Activated T-cell treated with anti-CD3 and anti-CD28 coated beads for 4 hours (primary cell): ENCODE data around the gene ZNF511.

Experiments
- DNase-seq: peaks from one replicate; pipeline ENCODE4 v3.0.0-alpha.2; 2020

ZNF511 gene

DNA sequence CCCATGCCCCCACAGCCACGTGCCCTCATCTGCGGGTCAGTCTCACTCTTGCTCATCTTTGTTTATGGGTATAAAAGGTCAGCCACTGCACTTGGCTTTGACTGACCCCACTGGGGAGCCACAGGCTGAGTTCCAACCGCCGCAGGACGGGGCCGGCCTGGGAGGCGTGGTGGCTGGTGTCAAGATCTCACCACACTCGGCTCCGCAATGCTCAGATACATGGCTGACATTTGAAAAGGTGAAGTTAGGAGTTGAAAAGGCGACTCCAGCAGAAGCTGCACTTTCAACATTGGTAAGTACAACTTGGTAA lies 14.9 kb upstream of the ZNF511 start:
- no peak for DNase-seq

DNA sequence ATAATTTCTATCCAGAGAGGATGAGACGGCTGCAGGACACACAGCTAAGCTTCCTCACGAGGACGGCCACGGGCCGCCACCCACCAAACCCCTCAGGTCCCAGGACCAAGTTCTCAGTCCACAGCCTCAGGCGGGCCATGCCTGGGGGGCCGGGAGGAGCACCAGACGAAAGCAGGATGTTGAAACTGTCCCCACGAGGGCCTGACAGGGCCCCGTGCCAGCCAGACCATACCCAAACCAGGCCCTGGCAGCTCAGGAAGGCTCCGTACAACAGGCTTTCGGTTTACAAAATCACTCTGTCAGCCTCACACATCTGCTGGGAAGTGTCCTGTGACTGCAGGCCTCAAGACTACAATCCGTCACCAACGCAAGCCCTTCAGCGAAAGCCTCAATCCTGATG lies 14.5 kb upstream of the ZNF511 start:
- no peak for DNase-seq

DNA sequence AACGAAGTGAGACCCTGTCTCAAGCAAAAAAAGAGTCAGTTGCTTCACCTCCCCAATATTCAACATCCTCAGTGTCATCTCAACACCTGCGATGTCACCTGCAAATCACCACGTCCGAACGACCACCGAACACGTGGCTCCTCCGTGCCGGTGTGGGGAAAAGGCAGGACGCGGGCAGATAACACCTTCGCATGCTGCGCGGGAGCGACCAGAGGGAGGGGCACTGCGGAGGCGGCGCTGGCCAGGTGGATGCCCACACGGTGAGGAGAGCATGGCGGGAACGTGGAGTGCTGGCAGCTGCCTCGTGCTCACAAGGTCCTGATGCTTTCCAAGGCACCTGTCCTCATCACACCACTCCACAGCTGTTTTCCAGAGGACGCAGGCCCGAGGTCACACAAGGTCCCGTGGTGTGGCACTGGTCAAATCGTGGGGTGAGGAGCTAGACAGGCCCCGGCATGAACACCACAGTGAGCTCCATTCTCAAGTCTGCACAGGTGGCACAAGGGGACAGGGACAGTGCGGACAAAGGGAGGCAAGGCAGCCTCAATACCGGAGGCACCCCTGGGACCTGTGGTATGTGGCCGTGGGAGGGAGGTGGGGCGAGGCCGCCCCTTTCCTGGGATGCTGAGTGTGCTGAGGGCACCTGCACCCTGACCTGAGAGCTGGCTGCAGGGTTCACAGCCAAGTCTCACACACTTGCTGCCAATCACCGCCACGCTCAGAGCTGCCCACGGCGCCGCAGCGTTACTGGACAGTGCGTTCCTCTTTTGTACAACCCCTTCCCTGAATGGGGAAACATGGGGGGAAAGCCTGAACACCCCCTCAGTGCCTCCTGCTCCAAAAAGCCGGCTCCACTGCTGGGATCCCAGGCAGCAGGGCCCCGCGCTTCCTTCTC lies 13.0 kb upstream of the ZNF511 start:
- DNase-seq: no peak

DNA sequence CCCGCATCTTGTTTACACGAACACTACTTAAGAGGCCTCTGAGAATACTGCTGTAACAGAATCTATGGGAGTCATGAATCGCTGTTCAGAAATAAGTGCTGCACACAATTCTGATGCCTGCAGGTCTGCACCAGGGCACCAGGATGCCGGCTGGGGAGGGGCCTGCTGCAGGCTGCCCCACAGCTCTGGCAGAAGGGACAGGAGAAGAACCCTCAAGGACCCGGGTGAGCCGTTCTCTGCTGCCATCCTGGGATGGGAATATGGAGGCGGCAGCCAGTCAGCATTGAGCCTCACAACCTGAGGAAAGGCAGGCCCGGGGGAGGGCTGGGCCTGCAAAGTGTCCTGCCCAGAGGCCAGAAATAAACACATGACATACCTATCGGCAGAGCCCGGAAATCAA lies 11.2 kb upstream of the ZNF511 start:
- DNase-seq: no peak

DNA sequence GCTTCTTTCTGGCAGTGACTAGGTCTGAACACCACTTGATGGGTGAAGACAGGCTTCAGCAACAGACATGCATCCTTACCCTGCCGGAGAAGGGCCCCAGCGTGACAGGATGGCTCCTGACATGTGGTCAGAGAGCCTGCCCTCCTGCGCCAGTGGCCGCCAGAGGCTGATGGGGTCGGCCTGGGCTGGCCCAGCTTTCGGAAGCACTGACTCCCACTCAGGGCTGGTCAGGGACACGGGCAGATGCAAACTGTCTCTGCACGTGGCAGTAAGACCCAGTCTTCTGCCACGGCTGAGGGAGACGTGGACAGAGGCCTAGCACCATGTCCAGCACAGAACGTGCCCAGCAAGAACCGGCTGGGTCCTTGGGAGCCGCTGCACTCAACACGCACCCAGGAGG lies 10.2 kb upstream of the ZNF511 start:
- DNase-seq: no peak

DNA sequence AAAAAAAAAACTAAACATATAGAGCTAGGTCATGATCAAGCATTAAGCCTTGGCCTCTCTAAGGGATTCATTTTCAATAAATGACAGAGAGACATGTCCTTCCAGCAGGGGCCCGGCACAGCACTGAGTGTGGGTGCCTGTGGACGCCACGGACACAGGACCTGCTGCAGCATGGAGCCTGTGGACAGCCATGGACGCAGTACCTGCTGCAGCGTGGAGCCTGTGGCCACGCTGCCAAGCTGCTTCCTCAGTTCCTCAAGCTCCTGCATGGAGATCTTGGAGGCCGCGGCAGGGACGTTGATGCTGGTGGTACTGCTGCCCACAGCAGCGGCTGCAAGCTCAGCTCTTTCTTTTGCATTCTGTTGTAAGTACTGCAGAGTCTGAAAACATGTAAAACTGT lies 9.5 kb upstream of the ZNF511 start:
- DNase-seq: no peak

DNA sequence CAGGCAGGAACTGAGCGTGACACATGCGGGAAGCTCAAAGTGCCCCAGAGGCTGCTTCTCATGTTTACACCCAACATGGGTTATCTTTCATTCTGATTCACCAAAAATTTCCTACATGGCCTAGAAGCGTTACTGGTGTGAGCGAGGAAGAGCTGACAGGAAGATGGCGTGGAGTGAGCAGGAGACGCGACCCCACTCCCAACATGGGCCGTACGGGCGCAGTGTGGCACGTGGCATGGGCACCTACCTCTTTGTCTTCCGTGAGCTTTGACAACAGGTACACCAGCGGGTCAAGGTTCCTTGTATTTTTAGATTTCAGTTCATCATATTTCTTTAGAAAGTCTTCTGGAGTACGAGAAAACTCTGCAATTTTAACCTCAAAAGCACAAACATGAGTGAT lies 9.0 kb upstream of the ZNF511 start:
- no peak for DNase-seq

DNA sequence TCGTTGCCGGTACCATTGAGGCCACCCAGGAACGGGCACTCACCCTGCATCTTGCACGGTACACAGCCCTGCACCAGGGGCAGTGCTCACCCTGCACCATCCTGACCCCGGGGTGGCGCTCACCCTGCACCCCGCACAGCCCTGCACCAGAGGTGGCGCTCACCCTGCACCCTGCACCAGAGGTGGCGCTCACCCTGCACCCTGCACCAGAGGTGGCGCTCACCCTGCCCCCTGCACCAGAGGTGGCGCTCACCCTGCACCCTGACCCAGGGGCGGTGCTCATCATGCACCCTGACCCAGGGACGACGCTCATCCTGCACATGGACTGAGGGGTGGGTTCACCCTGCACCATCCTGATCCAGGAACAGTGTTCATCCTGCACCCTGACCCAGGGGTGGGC lies 6.5 kb upstream of the ZNF511 start:
- no peak for DNase-seq

DNA sequence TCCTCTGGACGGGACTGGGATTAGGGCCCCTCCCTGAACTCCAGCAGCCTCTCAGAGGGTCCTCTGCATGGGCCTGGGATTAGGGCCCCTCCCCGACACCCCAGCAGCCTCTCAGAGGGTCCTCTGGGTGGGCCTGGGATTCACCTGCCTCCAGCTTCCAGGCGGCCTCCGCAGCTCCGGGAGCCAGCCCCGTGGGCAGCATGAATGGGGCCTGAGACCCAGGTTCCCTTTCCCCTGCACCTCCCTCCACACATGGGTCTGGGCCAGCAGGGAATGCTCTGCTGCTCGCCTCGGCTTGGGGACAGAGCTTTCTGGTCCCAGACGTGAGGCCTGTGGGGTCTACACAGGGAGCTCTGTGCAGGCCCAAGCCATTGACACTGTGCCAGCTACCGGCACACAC lies 5.5 kb upstream of the ZNF511 start:
- DNase-seq: no peak

DNA sequence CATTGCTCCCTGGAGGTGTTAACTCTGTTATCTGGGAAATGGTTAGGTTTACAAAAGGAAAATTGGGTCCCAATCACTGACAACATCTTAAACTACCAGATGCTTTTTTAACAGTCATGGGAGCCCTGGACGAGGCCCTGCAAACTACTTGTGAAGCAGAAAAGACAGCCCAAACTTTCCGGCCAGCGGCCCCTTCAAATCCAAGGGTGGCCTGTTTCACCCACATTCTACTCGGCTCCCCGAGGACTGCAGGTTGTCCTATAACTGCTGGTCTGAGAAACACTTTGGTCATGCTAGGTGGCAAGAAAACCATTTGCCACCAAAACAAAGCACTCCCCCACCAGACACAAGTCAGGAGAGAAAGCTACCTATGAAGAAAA lies 2.6 kb upstream of the ZNF511 start:
- DNase-seq: no peak

DNA sequence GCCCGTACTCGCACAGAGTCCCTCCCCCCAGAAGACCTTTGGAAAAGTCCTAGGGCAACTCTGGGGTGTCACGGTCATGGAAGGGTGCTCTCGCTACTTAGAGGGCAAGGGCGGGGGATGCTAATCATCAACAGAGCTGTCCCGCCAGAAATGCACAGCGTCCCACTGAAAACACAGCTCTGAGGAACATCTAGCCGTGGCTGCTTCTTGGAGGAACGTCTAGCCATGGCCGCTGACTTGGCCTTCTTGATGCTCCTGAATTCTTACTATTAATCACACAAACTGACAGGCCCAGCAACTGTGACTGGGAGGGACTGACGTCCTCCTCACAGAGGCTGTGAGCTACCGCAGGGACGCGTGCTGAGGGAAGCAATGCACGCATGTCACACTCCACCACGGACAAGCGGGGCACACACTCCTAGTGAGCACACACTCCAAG lies 1.8 kb upstream of the ZNF511 start:
- no peak for DNase-seq

DNA sequence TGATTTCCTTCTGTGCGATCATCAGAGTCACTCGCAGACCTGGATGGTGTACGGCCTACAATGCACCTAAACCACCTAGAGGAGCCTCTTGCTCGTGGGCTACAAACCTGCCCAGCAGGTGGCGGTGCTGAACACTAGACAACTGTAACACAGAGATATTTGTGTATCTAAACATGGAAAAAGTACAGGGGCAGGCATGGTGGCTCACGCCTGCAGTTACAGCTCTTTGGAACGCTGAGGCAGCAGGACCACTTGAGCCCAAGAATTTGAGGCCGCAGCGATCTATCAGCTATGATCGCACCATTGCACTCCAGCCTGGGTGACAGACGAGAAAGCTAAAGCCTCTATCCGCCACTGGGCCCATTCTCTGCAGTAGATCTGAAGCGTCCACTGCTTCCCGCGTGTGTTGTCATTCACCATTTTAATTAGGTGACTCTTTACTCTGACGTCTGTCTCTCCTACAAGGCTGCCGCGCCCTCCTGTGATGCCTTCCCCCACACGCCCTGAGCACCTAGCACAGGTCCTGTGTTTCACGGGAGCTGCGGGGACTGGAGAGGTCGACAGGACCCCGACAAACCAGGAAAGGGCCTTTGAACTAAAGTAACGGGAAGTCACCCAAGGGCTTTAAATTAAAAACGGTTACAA lies 816 bp upstream of the ZNF511 start:
- DNase-seq: peak; percentile 78

DNA sequence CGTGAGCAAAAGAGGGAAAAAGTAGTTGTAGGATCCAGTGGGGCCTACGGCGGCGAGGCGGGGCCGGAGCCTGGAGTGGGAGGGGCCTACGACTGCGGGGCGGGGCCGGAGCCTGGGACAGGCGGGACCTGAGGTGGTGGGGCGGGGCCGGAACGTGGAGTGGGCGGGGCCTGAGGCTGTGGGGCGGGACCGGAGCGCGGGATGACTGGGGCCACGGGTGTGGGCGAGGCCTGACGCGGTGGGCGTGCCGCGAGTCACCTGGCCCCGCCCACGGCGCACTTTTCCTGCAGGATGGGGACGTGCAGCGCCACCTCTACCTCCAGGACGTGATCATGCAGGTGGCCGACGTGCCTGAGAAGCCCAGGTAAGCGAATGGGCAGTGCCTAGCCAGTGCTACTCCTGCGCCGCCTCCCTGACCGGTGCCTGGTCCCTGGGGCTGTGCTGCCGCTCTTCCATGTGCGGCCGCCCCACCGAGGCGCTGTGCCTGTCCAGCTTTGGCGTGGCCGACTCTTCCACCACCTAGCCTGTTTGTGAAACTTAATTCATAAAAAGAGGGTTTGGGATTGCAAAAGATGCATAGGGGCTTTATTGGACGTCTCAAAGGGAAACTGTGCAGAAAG lies 496 bp downstream of the ZNF511 start:
- DNase-seq: peak; percentile 93

DNA sequence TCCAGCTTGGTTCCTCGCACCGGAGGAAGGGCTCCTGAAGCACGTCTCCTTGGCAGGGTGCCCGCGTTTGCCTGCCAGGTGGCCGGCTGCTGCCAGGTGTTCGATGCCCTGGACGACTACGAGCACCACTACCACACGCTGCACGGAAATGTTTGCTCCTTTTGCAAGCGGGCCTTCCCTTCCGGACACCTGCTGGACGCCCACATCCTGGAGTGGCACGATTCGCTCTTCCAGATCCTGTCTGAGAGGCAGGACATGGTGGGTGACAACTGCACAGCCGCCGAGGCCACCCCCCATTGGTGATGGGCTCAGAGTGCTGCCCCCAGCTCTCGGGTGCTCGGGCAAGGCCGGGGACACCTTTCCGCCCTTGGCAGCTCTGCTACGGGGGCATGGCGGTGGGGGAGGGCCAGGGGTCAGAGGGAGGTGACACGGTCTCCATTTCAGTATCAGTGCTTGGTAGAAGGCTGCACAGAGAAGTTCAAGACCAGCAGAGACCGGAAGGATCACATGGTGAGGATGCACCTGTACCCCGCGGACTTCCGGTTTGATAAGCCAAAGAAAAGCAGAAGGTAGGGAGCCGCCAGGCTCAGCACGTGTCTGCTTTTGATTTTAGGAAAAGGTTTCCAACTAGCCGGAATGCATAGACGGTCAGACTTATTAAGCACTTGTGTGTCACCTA lies 1.1 kb downstream of the ZNF511 start:
- DNase-seq: no peak

DNA sequence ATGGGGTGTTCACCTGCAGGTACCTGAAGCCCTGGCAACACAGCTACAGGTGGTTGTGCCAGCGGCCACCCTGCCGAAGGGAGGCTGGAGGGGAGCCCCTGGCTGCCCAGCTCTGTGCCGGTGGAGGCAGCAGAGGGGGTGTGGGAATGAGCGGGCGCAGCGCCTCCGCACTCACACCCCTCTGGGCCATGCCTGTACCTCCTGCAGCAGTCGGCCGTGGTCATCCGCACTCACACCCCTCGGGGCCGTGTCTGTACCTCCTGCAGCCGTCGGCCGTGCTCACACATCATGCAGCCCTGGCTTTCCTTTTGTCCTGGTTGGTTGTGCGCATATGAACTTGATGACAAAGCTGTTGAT lies 1.7 kb downstream of the ZNF511 start:
- DNase-seq: no peak

DNA sequence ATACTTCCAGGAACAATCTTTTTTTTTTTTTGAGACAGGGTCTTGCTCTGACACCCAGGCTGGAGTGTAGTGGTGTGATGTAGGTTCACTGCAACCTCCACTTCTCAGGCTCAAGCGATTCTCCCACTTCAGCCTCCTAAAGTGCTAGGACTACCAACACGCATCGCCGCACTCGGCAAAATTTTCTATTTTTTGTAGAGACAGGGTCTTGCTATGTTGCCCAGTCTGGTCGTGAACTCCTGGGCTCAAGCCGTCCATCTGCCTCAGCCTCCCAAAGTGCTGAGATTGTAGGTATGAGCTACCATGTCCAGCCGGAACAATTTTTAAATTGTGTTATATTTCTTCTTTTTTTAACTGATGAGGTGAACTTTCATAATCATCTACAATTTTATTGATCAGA lies 2.1 kb downstream of the ZNF511 start:
- no peak for DNase-seq

DNA sequence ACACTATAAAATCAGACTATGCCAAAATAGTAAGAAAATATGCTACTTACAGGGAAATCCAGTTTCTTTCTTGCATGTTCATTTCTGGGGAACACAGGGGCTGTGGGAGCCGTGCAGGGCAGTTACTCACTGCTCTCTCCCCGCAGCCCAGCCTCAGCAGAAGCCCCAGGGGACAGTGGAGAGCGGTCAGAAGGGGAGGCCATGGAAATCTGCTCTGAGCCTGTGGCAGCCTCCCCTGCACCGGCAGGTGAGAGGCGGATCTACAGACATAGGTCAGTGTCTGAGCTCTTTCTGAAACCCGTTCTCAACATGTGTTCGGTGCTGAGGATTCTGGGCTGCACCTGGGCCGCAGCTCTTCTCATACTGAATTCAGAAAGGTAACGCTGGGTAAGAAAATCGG lies 2.9 kb downstream of the ZNF511 start:
- no peak for DNase-seq

DNA sequence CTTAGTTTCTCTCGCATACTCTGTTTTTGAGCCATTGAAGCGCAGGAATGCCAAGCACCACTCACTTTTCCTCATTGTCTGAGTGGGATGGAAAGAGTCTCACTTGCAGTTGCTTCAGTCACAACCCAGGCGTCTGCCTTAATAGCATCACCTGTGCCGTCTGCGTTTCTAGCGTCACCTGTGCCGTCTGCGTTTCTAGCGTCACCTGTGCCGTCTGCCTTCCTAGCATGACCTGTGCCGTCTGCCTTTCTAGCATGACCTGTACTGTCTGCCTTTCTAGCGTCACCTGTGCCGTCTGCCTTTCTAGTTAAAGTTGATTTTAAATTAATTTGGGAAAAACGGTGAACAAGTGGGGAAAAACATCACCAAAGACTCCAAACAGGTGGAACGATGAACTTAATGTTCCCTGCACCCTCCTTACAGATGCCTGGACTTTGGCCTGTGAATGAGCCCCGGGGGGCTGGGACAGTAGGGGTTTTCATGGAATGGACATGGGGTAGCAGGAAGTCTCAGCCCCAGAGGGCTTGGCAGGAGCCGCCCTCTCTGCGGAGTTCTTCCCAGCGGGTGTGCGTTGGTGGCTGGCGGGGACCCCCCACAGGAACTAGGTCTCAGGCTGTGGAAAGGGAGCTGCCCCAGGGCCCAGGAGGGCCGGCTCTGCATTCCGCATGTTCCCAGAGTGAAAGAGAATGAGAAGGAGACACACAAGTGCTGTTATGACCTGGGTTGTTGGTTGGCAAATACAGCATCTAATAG lies 3.5 kb downstream of the ZNF511 start:
- no peak for DNase-seq

DNA sequence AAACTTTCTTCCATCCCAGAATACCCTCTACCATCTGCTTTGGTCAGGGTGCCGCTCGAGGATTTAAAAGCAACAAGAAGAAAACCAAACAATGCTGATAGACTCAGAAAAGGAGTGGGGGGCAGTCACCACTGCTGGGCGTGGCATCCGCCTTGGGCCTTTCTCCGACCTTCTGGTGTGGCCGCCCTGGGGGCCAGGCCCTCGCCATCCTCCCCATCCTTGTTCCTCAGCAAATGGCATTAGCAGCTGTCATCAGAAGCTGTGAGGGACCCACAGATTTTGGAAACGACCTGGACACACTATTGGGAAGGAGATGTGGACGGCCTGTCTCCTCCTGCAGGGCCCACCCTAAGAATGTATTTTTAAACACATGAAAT lies 4.0 kb downstream of the ZNF511 start:
- DNase-seq: no peak

DNA sequence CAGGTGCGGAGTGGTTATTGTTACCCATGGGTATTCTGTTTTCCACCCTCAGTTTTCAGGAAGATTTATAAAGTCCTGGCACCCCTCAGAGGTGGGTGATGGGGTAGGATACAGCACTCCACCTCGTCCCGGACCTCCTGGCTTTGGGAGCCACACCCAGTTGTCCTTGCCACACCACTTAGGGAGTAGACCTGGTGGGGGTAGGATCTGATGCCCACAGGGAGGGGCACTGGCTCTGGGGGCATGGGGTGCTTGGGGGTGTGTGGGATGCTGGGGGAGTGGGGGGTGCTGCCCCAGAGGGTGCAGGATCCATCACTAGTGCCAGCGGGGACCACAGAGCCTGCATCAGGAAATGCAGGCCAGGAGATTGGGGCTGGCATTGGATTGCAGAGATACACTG lies 4.5 kb downstream of the ZNF511 start:
- no peak for DNase-seq

DNA sequence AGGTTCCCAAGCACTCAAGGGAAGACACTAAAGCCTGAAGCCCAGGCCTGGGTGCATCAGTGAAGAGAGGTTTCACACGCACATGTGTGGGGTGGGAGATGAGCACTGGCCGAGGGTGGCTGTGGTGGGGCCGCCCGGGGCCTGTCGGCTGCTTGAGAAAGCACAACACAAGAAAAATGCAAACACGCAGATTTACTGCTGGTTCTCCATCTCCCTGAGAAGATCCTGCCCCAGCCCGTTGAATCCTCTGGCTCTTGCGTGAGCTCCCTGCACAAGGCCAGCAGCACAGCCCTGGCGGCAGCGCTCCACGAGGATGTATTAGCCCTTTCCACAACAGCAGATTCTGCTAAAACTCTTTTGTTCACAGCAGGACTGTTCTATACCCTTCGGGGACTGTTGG lies 6.2 kb downstream of the ZNF511 start:
- no peak for DNase-seq

DNA sequence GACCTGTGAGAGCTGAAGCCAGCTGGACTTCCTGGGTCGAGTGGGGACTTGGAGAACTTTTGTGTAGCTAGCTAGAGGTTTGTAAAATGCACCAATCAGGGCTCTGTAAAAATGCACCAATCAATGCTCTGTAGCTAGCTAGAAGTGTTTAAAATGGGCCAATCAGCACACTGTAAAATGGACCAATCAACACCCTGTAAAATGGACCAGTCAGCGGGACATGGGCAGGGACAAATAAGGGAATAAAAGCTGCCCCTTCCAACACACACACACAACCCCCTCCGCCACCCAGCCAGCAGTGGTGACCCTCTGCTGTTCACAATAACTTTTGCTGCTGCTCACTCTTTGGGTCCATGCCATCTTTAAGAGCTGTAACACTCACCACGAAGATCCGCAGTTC lies 7.1 kb downstream of the ZNF511 start:
- no peak for DNase-seq

DNA sequence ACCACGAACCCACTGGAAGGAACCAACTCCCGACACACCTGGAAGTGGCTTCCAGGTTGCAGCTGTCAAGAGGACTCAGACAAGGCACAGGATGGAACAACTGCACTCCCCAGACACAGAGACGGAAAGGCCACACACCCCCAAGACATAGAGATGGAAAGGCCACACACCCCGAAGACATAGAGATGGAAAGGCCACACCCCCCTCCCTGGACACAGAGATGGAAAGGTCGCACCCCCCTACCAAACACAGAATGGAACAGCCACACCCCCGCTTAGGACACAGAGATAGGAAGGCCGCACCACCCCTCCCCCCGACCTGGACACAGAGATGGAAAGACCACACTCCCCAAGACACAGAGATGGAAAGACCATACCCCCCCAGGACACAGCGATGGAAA lies 7.6 kb downstream of the ZNF511 start:
- no peak for DNase-seq
